Neuron (in vitro differentiated cells): ENCODE measurements around the gene ACTA2.

ENCODE experiments used
- H2AFZ ChIP-seq: one replicate; pipeline ENCODE4 v1.6.1; 2013; ENCODE audit warnings: low read depth, mild to moderate bottlenecking, inconsistent platforms, low read length, moderate library complexity
- H3K27me3 ChIP-seq: one replicate; pipeline ENCODE4 v1.6.1; 2013; ENCODE audit warnings: low read length; ENCODE audit not compliant: insufficient read depth
- H3K36me3 ChIP-seq: one replicate; pipeline ENCODE4 v1.6.1; 2013; ENCODE audit warnings: low read length; ENCODE audit not compliant: insufficient read depth
- H3K4me1 ChIP-seq: one replicate; pipeline ENCODE4 v1.6.1; 2013; ENCODE audit warnings: low read length; ENCODE audit not compliant: insufficient read depth
- H3K4me3 ChIP-seq: 2 replicates; pipeline ENCODE4 v1.5.1; 2013; ENCODE audit warnings: mild to moderate bottlenecking, low read length, moderate library complexity
- H3K9me3 ChIP-seq: one replicate; pipeline ENCODE4 v1.6.1; 2013; ENCODE audit warnings: low read length

The ACTA2 gene

GRCh38 chr10:88989423-88989822 is 36.9 kb upstream of the ACTA2 start:
- Histone ChIP-seq H3K4me3 (no peak overlapping the region), H3K9me3 (no peaks in the 10 kb centered on the region), H3K4me1 (peaks cover 17% of the 10 kb centered on the region), H2AFZ (no peak overlapping the region), H3K36me3 (no peaks in the 10 kb centered on the region), H3K27me3 (no peaks in the 10 kb centered on the region)

GRCh38 chr10:88987840-88988239 is 35.3 kb upstream of the ACTA2 start:
- Histone ChIP-seq H3K4me1 (peaks cover 5% of the 10 kb centered on the region), H3K4me3 (no peak overlapping the region), H3K36me3 (no peaks in the 10 kb centered on the region), H3K9me3 (no peaks in the 10 kb centered on the region), H2AFZ (no peak overlapping the region), H3K27me3 (no peaks in the 10 kb centered on the region)

GRCh38 chr10:88987243-88987725 is 34.7 kb upstream of the ACTA2 start:
- no peaks in the 10 kb centered on the region for H3K9me3 ChIP-seq
- peaks cover 3% of the 10 kb centered on the region for H3K4me1 ChIP-seq
- no peak overlapping the region for H2AFZ ChIP-seq
- no peaks in the 10 kb centered on the region for H3K36me3 ChIP-seq
- no peak overlapping the region for H3K4me3 ChIP-seq
- H3K27me3 ChIP-seq = no peaks in the 10 kb centered on the region

- no peaks in the 10 kb centered on the region for H3K9me3 ChIP-seq
- no peaks in the 10 kb centered on the region for H3K27me3 ChIP-seq
- H3K36me3 ChIP-seq = no peaks in the 10 kb centered on the region
- H3K4me3 ChIP-seq = no peak overlapping the region
- no peaks in the 10 kb centered on the region for H3K4me1 ChIP-seq
- no peak overlapping the region for H2AFZ ChIP-seq
Measured at GRCh38 chr10:88986549-88987242, 34.1 kb upstream of the ACTA2 start.

- Histone ChIP-seq H2AFZ (no peak overlapping the region), H3K27me3 (no peaks in the 10 kb centered on the region), H3K4me1 (no peaks in the 10 kb centered on the region), H3K9me3 (no peaks in the 10 kb centered on the region), H3K4me3 (no peak overlapping the region), H3K36me3 (no peaks in the 10 kb centered on the region)
Measured at GRCh38 chr10:88984525-88984924, 32.0 kb upstream of the ACTA2 start.

- H3K4me1 ChIP-seq = no peaks in the 10 kb centered on the region
- H3K4me3 ChIP-seq = no peak overlapping the region
- no peaks in the 10 kb centered on the region for H3K27me3 ChIP-seq
- no peaks in the 10 kb centered on the region for H3K9me3 ChIP-seq
- no peaks in the 10 kb centered on the region for H3K36me3 ChIP-seq
- no peak overlapping the region for H2AFZ ChIP-seq
Measured at GRCh38 chr10:88983939-88984338, 31.4 kb upstream of the ACTA2 start.

GRCh38 chr10:88983206-88983605 is 30.6 kb upstream of the ACTA2 start:
- Histone ChIP-seq H3K9me3 (no peaks in the 10 kb centered on the region), H3K4me3 (no peak overlapping the region), H2AFZ (no peak overlapping the region), H3K4me1 (no peaks in the 10 kb centered on the region), H3K27me3 (no peaks in the 10 kb centered on the region), H3K36me3 (no peaks in the 10 kb centered on the region)

- no peaks in the 10 kb centered on the region for H3K27me3 ChIP-seq
- no peaks in the 10 kb centered on the region for H3K4me1 ChIP-seq
Measured at GRCh38 chr10:88982366-88982765, 29.8 kb upstream of the ACTA2 start.

GRCh38 chr10:88981435-88981834 is 28.9 kb upstream of the ACTA2 start:
- no peak overlapping the region for H3K4me3 ChIP-seq
- no peaks in the 10 kb centered on the region for H3K36me3 ChIP-seq
- no peak overlapping the region for H2AFZ ChIP-seq
- H3K27me3 ChIP-seq = no peaks in the 10 kb centered on the region
- H3K4me1 ChIP-seq = no peaks in the 10 kb centered on the region
- H3K9me3 ChIP-seq = no peaks in the 10 kb centered on the region

More at GRCh38 chr10:88982366-88982765, 29.8 kb upstream of the ACTA2 start:
- H3K36me3 ChIP-seq = no peaks in the 10 kb centered on the region
- no peak overlapping the region for H2AFZ ChIP-seq
- no peak overlapping the region for H3K4me3 ChIP-seq
- H3K9me3 ChIP-seq = no peaks in the 10 kb centered on the region

- Histone ChIP-seq H3K27me3 (no peaks in the 10 kb centered on the region), H3K4me1 (no peaks in the 10 kb centered on the region), H3K9me3 (no peaks in the 10 kb centered on the region), H3K36me3 (no peaks in the 10 kb centered on the region), H3K4me3 (no peak overlapping the region), H2AFZ (no peak overlapping the region)
Measured at GRCh38 chr10:88980800-88981199, 28.2 kb upstream of the ACTA2 start.

- H3K4me1 ChIP-seq = no peaks in the 10 kb centered on the region
- H3K27me3 ChIP-seq = no peaks in the 10 kb centered on the region
- H3K36me3 ChIP-seq = no peaks in the 10 kb centered on the region
- no peaks in the 10 kb centered on the region for H3K9me3 ChIP-seq
- H2AFZ ChIP-seq = no peak overlapping the region
- no peak overlapping the region for H3K4me3 ChIP-seq
Measured at GRCh38 chr10:88980247-88980646, 27.7 kb upstream of the ACTA2 start.

GRCh38 chr10:88979603-88980002 is 27.0 kb upstream of the ACTA2 start:
- H3K36me3 ChIP-seq = no peaks in the 10 kb centered on the region
- H3K4me3 ChIP-seq = no peak overlapping the region
- H3K9me3 ChIP-seq = no peaks in the 10 kb centered on the region
- H3K27me3 ChIP-seq = no peaks in the 10 kb centered on the region
- no peak overlapping the region for H2AFZ ChIP-seq
- no peaks in the 10 kb centered on the region for H3K4me1 ChIP-seq

GRCh38 chr10:88979153-88979562 is 26.6 kb upstream of the ACTA2 start:
- Histone ChIP-seq H3K4me1 (no peaks in the 10 kb centered on the region), H2AFZ (no peak overlapping the region), H3K4me3 (no peak overlapping the region), H3K36me3 (no peaks in the 10 kb centered on the region), H3K27me3 (no peaks in the 10 kb centered on the region), H3K9me3 (no peaks in the 10 kb centered on the region)

GRCh38 chr10:88978463-88978862 is 25.9 kb upstream of the ACTA2 start:
- no peaks in the 10 kb centered on the region for H3K4me1 ChIP-seq
- no peaks in the 10 kb centered on the region for H3K27me3 ChIP-seq
- no peak overlapping the region for H2AFZ ChIP-seq
- no peak overlapping the region for H3K4me3 ChIP-seq
- H3K9me3 ChIP-seq = no peaks in the 10 kb centered on the region
- H3K36me3 ChIP-seq = no peaks in the 10 kb centered on the region
